Ishikawa (cell line): ENCODE data around the gene LRRC51.

ENCODE experiments used
- CEBPB ChIP-seq: IDR thresholded peaks from 2 replicates; pipeline ENCODE4 v1.6.1; 2012
- EP300 ChIP-seq: IDR thresholded peaks from 2 replicates; pipeline ENCODE4 v1.6.1; 2012; ENCODE audit warnings: borderline replicate concordance
- NFIC ChIP-seq: IDR thresholded peaks from 2 replicates; pipeline ENCODE4 v1.6.1; 2012
- TF ChIP-seq, protein P1 (sequence below): IDR thresholded peaks from 2 replicates; pipeline ENCODE4 v1.6.1; 2012

DNA sequence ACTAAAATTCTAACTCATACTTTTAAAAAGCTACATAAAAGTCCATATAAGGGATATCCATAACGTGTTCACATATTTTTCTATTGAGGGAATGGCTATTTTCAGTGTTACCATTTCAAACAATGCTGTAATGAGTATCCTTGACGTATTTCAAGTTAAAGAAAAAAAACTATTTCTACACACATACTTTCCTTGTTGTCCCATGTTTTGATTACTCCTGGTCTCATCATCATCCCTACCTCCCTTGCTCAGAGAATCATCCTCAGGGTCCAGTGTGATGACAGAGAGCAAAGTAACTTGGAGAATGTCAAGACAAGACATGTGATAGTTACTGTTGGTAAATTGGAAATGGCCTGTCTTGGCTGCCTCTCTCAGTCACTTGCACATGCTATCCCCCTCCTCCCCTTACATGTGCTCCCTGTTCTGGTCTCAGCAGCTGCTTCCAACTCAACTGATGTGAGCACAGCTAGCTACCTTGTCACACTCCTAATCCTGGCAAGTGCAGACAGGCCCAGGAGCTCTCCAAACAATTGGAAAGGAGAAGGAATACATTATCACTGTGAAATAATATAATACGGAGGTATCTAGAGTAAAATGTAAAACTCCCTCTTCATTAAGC, 22.1 kb upstream of the LRRC51 start:
- TF ChIP-seq, protein P1, sequence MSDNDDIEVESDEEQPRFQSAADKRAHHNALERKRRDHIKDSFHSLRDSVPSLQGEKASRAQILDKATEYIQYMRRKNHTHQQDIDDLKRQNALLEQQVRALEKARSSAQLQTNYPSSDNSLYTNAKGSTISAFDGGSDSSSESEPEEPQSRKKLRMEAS = no peak
- TF ChIP-seq CEBPB = no peak
- TF ChIP-seq EP300 = no peak
- no peak for TF ChIP-seq NFIC
